Cerebellar nuclear complex (tissue), 1 donor: Measurements from ENCODE around the gene EYA2.
"Not testable (repeated sequence)": the region's sequence is repeated elsewhere in the genome, so short reads cannot be mapped to it uniquely, and the experiment has no call there.

Experiments used
- DNase-seq, 2 experiments: peaks; one replicate each; lab custom pipeline; 2025; lab: John Stamatoyannopoulos, UW

EYA2 gene

DNA sequence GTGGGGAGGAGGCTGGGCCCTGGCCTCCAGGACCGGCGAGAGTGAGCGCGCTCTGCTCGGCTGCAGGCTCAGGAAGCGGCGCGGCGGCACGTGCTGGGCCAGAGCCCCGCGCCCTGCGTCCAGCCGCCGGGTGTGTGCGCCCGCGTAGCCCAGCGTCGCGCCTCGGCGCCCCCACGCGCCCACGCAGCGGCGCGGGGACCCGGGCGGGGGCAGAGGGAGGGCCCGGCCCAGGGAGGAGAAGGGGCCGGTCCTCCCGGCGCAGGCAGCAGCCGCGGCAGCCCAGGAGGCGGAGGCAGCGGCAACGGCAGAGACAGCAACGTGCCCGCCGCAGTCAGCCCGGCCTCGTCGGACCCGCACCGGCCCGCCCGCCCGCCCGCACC is at the start of gene EYA2:
EYA2 (plus strand) TSS at position 265 of the 380 bp plus-strand sequence. CDS start 95,168 bp downstream, outside the sequence.
- no peak for DNase-seq

- DNase-seq = no peak
Observed at GRCh38 chr20:46844965-46845364, 49.7 kb upstream of the EYA2 start.

GRCh38 chr20:46849269-46849668 is 45.4 kb upstream of the EYA2 start:
- no peak for DNase-seq

DNA sequence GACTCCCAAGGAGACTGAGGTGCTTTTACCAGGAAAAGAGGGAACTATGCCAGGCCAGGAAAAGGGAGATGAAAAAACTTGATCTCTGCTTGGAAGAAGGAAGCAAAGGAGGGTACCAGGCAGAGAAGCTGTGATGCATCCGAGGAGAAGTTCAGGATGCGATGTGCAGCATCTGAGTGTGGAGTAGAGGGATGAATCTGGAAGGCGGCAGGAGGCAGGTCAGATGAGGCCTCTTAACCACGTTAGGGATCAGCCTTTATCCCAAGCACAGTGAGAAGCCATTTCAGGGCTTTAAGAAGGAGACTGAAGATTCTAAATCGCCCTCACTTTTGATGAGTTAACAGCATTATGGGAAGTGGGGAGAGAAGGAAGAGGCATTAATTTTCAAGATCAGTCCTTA is 44.9 kb upstream of the EYA2 start:
- DNase-seq = no peak

DNA sequence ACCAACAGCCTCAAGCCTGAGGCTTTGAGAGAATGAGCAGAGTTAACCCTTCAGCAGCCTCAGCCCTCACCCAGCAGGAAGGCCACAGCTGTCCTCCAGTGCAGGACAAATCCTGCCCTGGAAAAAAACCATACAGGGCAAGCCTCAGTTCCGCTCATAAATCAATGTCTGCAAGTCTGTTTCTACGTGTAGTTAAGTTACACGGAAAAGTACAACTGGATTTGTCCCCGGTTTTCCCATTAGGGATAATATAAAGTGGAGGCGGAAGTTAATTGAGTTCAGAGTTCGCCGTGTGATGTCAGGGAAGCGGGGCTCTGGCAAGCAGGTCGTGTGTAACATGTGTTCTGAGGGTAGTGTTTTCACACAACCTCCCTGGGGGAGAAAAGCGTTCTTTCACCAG is 44.2 kb upstream of the EYA2 start:
- DNase-seq = no peak

- no peak for DNase-seq
Observed at GRCh38 chr20:46850896-46851295, 43.7 kb upstream of the EYA2 start.

DNA sequence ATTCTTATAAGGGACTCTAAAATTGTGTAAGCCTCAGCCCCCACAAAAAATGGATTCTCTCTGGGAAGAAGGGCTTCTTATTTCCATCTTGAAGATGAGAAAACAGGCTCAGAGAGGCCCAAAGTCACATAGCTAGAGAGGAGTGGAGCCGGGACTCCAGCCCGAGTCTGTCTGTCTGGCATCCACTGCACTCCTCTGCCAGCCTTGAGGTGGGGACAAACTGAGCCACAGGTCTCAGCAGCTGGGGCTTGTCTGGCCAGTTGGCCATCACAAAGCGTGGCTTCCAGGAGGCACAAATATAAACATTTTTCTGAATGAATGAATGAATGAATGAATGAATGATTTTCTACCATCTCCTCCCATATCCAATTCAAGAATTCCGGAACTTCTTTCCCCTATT is 42.9 kb upstream of the EYA2 start:
- no peak for DNase-seq

DNA sequence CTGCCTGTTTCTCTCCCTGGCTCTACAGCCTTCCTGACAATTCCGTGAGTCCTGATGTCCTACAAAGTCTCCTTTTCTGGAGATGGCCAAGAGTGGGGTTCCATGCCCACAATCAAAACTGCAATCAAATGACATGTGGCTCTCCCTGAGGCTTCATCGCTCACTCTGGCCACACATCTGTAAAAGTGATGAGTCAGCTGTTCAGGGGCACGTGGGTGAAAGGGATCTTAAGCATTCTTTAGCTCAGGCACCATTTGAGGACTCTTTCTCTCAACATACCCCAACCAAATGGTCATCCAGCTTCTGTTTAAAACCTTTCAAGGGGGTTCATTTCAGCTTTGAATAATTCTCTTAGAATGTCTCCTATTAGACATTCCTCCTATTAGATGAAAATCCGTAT is 42.3 kb upstream of the EYA2 start:
- DNase-seq = no peak

DNA sequence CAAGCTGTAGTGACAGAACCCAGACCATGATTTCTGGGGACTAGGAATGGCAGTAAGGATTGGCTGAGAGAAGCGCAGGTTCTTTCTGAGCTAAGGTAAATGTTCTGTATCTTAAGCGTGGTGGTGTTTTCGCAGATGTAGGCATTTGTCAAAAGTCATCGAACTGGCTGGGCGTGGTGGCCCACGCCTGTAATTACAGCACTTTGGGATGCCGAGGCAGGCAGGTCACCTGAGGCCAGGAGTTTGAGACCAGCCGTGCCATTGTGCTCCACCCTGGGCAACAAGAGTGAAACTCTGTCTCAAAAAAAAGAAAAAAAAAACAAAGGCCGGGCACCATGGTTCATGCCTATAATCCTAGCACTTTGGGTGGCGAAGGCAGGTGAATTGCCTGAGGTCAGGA is 40.7 kb upstream of the EYA2 start:
- DNase-seq = no peak

DNA sequence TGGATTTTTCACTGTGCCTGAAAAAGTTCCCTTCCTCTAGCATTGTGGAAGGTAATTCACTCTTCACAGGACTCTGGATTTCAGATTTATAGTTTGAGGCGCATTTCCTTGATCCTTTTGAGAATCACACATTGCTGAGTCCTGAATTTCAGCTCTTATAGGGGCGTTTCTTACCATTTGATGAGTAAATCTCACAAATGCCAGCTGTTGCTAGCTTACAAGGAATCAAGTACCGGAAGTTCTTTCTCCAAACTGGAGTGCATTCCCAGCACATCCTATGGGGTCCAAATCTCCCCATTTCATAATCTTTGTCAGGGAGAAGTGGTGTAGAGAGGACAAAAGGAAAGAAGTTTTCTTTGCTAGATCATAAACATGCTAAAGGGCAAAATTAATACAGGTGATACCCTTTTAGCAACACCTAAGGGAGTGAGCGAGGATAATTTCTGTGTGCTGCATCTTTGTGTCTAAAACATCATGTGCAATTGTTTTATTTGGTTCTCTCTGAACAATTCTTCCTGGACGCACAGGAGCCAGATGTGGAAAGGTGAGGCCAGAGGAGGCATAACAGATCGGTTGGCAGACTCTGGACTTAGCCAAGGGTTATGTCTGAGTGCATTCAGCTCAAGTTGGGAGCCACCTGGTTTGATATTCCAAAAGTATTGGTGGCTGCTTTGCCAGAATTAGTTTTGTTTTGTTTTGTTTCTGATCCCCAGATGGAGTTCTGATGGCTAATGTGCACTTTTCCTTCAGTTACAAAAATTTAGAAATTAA is 37.4 kb upstream of the EYA2 start:
- no peak for DNase-seq

DNA sequence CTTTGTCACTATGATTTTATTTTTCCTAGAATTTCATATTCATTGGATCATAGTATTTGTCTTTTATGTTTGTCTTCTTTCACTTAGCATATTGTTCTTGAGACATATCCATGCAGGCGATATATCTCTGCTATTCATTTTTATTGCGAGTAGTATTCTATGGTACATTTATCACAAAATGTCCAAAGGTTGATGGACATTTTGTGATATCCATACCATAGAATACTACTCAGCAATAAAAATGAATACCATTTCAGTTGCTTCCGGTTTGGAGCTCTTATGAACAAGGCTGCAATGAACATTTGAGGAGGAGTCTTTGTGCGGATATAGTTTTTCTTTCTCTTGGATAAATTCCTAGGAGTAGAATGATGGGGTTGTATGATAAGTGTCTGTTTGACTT is 28.8 kb upstream of the EYA2 start:
- no peak for DNase-seq

GRCh38 chr20:46870041-46870440 is 24.6 kb upstream of the EYA2 start:
- DNase-seq = no peak

- DNase-seq = no peak
Observed at GRCh38 chr20:46872328-46873211, 22.1 kb upstream of the EYA2 start.

- DNase-seq = no peak
Observed at GRCh38 chr20:46875059-46875458, 19.6 kb upstream of the EYA2 start.

DNA sequence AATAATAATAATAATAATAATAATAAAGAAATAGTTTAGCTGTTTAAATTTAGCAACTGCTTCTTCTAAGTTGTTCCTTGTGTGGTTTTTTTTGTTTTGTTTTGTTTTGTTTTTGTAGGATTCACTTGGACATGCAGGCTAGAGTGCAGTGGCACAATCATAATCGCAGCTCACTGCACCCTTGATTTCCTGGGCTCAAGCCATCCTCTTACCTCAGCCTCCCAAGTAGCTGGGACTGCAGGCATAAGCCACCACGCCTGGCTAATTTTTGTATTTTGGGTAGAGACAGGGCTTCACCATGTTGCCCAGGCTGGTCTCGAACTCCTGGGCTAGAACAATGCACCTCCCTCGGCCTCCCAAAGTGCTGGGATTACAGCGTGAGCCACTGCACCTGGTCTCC is 15.3 kb upstream of the EYA2 start:
- DNase-seq = no peak

DNA sequence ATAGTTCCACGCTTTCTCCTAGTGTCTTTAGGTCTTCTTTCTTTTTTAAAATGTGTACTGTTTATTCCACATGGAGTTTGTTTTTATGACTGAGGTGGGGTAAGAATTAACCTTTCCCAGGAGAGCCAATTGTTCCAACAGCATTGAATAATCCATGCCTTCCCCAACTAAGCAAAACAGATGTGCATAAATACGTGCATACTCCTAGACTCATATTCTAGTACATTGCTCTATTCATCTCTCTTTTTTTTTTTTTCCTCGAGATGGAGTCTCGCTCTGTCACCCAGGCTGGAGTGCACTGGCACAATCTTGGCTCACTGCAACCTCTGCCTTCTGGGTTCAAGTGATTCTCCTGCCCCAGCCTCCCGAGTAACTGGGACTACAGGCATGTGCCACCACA is 14.7 kb upstream of the EYA2 start:
- DNase-seq = not testable (repeated sequence)

DNA sequence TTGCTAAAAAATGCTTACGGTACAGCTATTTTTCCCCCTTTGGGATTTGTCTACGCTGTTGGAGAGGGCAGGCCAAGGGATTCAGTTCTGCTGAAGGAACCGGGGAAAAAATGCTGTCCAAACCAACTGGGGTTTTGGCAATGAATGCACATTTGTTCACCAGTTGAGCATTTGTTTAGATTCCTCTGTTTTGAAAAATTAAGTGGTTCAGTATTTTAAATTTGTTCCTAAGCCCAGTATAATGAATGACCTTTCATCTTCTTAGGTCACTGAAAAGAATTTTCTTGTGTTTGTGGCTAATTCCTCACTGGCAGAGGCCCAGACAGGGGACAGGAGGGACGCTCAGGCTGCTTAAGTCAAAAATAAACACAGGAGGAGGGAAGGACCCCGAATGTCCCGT is 10.8 kb upstream of the EYA2 start:
- no peak for DNase-seq

DNA sequence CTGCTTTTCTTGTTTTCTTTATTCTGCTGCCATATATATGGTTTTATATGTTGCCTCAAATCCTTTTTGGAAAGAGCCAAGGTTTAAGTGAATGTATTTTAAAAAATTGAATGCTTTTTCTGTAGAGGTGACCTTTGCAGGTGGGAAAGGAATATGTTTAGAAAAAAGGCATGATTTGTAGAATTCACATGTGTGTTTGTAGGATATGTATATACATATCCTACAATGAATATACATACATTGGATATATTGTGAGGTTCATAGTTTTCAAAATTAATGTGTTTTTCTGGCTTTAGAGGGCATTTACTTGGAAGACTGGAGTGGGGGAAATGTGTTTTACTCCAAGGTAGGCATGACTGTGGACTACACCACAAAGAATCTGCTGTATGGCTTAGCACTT is 4.0 kb upstream of the EYA2 start:
- DNase-seq = no peak

- no peak for DNase-seq
Observed at GRCh38 chr20:46893051-46893450, 1.6 kb upstream of the EYA2 start.

- no peak for DNase-seq
Observed at GRCh38 chr20:46893877-46894578, 615 bp upstream of the EYA2 start.

- no peak for DNase-seq
Observed at GRCh38 chr20:46894971-46895905, 595 bp downstream of the EYA2 start.

DNA sequence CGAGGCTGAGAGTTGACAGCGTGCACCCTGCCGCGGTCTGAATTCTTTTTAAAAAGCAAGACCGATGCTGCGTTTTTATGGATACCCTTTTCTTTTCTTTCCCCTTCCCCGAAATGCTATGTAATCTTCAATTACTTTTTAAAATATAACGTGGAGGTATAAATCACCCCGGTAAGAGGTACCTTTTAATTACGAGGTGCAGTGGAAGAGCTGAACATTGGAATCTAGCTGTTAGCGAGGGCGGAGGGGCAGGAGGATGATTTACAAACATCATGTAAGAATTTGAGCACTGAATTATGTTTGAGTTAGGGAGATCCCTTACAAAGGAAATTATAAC is 1.2 kb downstream of the EYA2 start:
- DNase-seq = no peak
